Motor neuron (in vitro differentiated cells): ENCODE data around the gene EHD1. TPM values are rescaled to one million over a fixed set of nuclear protein-coding genes. Genes with fewer than 3 reads are reported as not detected.

ENCODE experiments used
- ATAC-seq, 8 experiments: fragments of 200-7000 bp; cut with Tn5 transposase; replicated peaks in 6 of 8; 2 replicates each; pipeline ENCODE4 v1.8.0; 2021; ENCODE audit warnings: mild to moderate bottlenecking in 8 of 8, moderate library complexity in 8 of 8
- H3K27ac ChIP-seq, 2 donors: fragments of 250-450 bp; sonication (Bioruptor Pico); 2 replicates each; pipeline ENCODE4 v1.9.0; 2021; ENCODE audit warnings: antibody characterized with exemption in 2 of 2, mild to moderate bottlenecking in 2 of 2, moderate library complexity in 1 of 2
- H3K4me1 ChIP-seq, 2 donors: fragments of 250-450 bp; sonication (Bioruptor Pico); replicated peaks in 1 of 2; 2 replicates each; pipeline ENCODE4 v1.6.1; 2021; ENCODE audit warnings: antibody characterized with exemption in 2 of 2, mild to moderate bottlenecking in 2 of 2, moderate library complexity in 1 of 2
- H3K4me3 ChIP-seq, 5 donors: fragments of 250-450 bp; sonication (Bioruptor Pico); 2 replicates each; pipeline ENCODE4 v1.9.0; 2021; ENCODE audit warnings: antibody characterized with exemption in 5 of 5, mild to moderate bottlenecking in 5 of 5, moderate library complexity in 4 of 5
- WGBS, 10 experiments: fragments of 450-650 bp; shearing (Covaris generic); methylation state at CpG; one replicate each; pipeline ENCODE4 v1.0.0; 2022; 5-methylcytosine and 5-hydroxymethylcytosine counted together
- in situ Hi-C, 9 experiments: fragments of 400-800 bp; cut with MboI; loops; one replicate each; pipeline ENCODE4 v1.15.0; 2021; ENCODE audit warnings: low sequenced_read_pairs in 9 of 9, low pct_unique_long_range_greater_than_20kb in 2 of 9; ENCODE audit not compliant: unreplicated experiment in 9 of 9
- total RNA-seq, 8 experiments: library from RNA; unstranded; fragments of 300-600 nt; gene quantifications; 2 replicates each; pipeline versions ENCODE4 v1.2.3 to v1.2.4, GENCODE V29; 2022

The EHD1 gene
- total RNA-seq, 8 experiments from 2014 or later, result 20.2 to 37.2 (median 30.6) TPM

DNA sequence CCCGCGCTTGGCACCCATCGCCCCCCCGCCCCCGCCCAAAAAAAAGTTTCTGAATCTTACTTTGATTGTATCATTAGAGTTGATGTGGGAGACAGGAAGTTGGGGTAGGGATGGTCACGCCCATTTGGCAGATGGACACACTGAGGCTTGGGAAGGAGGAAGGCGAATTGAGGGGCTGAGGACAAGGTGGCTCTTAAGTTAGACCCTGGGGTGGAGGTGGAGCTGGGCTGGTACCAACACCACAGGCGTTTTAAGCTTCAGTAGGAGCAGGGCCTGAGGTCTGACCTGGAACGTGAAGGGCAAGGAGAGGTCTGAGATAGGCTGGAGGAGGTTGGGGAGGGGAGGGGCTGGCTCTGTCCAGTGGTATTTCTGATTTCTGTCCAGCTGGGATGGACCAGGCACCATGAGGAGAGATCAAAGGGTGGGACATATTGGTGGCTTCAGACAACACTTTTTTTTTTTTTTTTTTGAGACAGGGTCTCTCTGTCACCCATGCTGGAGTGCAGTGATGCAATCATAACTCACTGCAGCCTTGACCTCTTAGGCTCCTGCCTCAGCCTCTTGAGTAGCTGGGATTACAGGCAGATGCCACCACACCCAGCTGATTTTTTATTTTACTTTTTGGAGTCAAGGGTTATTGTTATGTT lies 33.2 kb downstream of the EHD1 start:
- Histone ChIP-seq H3K4me1 (peaks cover 0 to 9% of the 10 kb centered on the region in 2 donors), H3K27ac (no peak overlapping the region), H3K4me3 (no peak overlapping the region)
- no peak for ATAC-seq
- 0 to 83% (median 38%) methylated on average over 1 to 3 of the region's 9 CpGs; no CpG with 5 or more reads in 4 of the 10 experiments for WGBS, 10 experiments
- in situ Hi-C loops, result loop anchor here in 1 of 9 experiments (10.0 kb wide), 1 partner anchor 50 kb away; no protein-coding TSS in a partner anchor

DNA sequence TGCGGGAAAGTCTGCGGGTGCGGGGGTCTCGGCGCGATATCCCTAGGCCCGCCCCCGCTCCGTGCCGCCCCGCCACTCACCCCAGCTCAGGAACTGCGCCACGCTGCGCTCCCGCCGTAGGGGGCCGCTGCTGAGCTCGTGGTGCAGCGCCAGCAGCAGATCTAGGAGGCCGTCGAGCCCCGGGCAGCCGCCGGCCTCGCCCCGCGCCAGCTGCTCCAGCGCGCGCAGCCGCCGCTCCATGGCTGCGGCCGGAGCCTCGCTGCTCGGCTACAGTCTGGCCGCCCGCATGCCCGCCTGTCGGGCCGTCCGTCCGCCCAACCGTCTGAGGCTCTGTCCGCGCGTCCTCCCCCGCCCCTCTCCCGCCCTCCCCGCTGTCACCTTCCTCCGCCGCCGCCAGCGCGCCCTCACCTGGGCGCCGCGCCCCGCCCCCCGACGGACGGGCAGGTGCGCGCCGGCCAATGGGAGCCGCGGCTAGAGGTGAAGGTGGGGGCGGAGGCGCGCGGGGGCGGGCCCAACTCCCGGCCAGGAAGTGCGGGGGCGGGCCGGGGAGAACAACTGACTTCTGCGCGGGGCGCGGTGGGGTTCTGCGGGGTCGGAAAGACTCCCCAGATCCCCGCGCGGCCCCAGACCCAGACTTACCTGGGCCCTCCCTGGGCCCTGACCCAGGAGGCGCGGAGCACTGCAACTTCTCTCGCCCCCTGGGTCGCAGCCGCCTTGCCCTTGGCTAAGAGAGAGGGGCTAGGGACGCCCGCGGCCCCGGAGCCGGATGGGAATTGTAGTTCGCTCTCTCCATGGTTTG lies 33.9 kb downstream of the EHD1 start, which contains the start of gene CDC42BPG:
TSS of gene CDC42BPG (minus strand) at position 324 of the 799 bp plus-strand sequence. CDS start at position 240, 84 bp downstream.
- no peak within 1 kb of the TSS for H3K27ac ChIP-seq

DNA sequence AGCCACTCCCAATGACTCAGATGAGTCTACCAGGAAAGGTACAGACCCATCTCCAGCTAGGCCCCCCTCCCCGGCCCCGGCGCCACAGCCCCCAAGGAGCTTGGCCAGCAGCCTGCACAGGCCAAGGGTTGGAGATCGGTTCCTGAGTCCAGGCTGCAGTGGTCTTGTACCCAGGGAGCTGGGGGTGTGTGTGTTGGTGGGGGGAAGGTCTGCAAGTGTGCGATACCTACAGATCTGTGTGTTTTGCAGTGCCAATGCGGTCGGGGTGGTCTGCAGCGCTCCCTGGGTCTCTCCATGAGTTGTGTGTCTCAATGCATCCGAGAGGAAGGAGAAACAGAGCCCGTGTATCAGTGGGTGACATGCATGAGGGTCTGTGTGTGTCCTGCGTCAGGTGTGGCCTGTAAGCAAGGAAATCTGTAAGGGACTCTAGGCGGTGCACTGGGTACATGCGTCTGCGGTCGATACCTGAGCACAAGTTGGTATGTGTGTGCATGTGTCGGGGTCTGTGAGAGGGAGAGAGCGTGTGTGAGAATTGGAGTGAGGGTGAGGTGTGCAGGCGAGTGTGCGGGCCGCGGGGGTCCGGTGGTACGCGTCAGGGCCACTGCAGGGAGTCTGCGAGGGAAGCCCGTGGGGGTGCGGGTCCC lies 34.6 kb downstream of the EHD1 start:
- 20 to 70% (median 65%) methylated on average over 1 to 14 of the region's 27 CpGs; no CpG with 5 or more reads in 5 of the 10 experiments for WGBS, 10 experiments
- Histone ChIP-seq H3K27ac (no peak overlapping the region), H3K4me1 (peaks cover 0 to 9% of the 10 kb centered on the region in 2 donors), H3K4me3 (no peak overlapping the region)
- in situ Hi-C loops, result loop anchor here in 1 of 9 experiments (10.0 kb wide), 1 partner anchor 51 kb away; no protein-coding TSS in a partner anchor
- ATAC-seq, result peak in 2 of 8 experiments; percentile 1 to 2

More for the DNA sequence above, 33.9 kb downstream of the EHD1 start, which contains the start of gene CDC42BPG:
- ATAC-seq, result peak; percentile 13 to 74 (median 53)
- in situ Hi-C loops, result loop anchor here in 1 of 9 experiments (10.0 kb wide), 1 partner anchor 50 kb away; no protein-coding TSS in a partner anchor
- 0 to 10% methylated on average over 1 to 2 of the region's 96 CpGs; no CpG with 5 or more reads in 8 of the 10 experiments for WGBS, 10 experiments
- peak within 1 kb of the TSS in 4 of 5 donors; percentile 9 to 33 (median 19) for H3K4me3 ChIP-seq
- H3K4me1 ChIP-seq, result peaks cover 0 to 9% of the 10 kb centered on the region in 2 donors

DNA sequence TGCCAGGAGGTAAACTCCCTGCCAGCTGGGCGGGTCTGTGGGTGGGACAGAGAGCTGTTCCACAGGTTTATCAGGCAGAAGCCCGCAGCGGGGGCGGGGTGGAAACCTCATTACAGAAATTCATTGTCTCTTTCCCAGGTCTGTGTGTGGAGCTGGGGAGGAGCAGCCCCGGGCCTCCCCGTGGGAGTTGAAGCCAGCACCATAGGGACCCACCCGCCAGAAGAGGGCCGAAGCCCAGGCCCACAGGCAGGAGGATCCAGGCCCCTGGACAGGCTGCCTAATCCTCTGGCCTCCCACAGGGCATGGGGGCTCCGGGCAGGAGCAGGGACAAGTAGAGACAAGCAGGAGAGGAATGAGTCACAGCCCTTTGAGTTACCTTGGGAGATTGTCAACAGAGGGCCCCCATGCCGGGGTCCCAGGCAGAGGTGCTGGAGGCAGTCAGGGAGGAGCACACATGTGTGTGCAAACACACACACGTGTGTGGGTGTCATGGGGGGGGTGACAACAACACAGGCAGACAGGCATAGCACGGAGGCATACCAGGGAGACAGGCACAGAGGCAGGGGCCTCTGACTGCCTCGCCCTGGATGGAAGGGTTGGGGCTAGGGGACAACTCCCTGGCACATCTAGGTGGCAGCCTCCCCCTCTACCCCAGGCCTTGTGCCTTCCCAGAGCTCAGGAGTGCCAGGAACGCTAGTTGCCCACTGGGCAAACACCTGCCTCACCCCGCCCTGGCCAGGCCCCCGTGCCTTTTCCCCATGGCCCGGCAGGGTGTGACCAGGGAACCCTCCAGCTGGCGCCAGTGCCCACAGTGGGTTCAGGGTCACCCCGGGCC lies 35.4 kb downstream of the EHD1 start:
- H3K4me1 ChIP-seq, result peaks cover 0 to 9% of the 10 kb centered on the region in 2 donors
- ATAC-seq, result peak in 5 of 8 experiments; percentile 41 to 71 (median 51)
- WGBS, 10 experiments, result 40 to 70% methylated on average over 1 to 2 of the region's 19 CpGs; no CpG with 5 or more reads in 8 of the 10 experiments
- peak overlapping the region in 1 of 2 donors; percentile 9 for H3K27ac ChIP-seq
- in situ Hi-C loops, result loop anchor here in 1 of 9 experiments (10.0 kb wide), 1 partner anchor 52 kb away; no protein-coding TSS in a partner anchor
- H3K4me3 ChIP-seq, result no peak overlapping the region

DNA sequence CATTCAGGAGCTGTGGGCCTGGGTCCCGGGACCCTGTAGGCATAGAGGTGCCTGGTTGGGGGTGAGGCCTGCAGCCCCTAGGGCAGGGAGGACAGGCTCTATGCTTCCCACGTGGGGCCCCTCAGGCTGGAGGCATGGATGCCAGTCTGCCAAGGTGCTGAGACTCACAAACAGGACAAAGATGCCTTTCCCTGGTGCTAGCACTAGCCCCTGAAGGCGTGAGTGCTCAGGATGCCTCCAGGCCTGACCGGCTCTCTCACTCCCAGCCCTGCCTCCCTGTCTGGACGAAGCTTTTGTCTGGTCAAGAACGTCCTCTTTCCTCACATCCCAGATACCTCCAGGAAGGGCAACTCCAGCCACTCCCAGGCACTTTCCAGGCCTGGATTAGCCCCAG lies 36.1 kb downstream of the EHD1 start:
- WGBS, 10 experiments, result 71 to 80% methylated on average over 1 of the region's 6 CpGs; no CpG with 5 or more reads in 8 of the 10 experiments
- no peak for ATAC-seq
- H3K27ac ChIP-seq, result peak overlapping the region in 1 of 2 donors; percentile 9

DNA sequence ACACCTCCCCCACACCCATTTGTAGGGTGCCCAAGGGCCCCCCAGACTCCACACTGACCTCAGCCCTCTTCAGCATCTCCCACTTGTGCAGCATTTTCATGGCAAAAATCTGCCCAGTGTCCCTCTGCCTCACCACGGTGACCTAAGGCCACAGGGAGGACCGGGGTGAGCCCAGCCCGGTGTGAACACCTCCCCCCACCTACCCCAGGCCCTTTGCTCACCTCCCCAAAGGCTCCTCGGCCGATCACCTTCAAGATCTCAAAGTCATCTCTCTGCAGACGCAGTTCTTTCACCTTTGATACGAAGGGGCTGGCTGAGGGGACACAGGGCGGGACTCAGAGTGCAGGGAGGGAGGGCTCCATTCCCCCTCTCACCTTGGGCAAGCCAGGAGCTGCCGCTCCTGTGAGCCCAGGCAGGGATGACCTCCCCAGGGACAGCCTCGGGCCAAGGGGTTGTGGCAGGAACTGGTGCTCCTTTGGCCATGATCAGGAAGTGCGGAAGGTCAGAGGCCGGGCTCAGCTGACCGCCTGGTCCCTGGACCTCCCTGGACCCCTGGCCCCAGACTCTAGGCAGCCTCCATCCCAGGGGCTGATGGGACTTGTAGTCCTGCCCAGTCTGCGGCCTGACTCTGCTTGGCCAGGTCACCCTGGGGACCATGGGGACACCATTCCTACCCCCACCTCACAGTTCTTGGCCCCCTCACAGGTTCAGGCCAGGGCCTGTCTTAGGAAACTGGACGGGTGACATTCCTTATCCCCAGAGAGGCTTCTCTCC lies 36.6 kb downstream of the EHD1 start:
- H3K4me3 ChIP-seq, result no peak overlapping the region
- H3K27ac ChIP-seq, result no peak overlapping the region
- in situ Hi-C loops, result loop anchor here in 1 of 9 experiments (10.0 kb wide), 1 partner anchor 53 kb away; no protein-coding TSS in a partner anchor
- H3K4me1 ChIP-seq, result peaks cover 0 to 9% of the 10 kb centered on the region in 2 donors
- no peak for ATAC-seq
- 80 to 90% (median 85%) methylated on average over 2 to 6 of the region's 15 CpGs; no CpG with 5 or more reads in 6 of the 10 experiments for WGBS, 10 experiments

More for the DNA sequence above, 36.1 kb downstream of the EHD1 start:
- H3K4me1 ChIP-seq, result peaks cover 0 to 9% of the 10 kb centered on the region in 2 donors
- in situ Hi-C loops, result loop anchor here in 1 of 9 experiments (10.0 kb wide), 1 partner anchor 52 kb away; no protein-coding TSS in a partner anchor
- H3K4me3 ChIP-seq, result no peak overlapping the region

DNA sequence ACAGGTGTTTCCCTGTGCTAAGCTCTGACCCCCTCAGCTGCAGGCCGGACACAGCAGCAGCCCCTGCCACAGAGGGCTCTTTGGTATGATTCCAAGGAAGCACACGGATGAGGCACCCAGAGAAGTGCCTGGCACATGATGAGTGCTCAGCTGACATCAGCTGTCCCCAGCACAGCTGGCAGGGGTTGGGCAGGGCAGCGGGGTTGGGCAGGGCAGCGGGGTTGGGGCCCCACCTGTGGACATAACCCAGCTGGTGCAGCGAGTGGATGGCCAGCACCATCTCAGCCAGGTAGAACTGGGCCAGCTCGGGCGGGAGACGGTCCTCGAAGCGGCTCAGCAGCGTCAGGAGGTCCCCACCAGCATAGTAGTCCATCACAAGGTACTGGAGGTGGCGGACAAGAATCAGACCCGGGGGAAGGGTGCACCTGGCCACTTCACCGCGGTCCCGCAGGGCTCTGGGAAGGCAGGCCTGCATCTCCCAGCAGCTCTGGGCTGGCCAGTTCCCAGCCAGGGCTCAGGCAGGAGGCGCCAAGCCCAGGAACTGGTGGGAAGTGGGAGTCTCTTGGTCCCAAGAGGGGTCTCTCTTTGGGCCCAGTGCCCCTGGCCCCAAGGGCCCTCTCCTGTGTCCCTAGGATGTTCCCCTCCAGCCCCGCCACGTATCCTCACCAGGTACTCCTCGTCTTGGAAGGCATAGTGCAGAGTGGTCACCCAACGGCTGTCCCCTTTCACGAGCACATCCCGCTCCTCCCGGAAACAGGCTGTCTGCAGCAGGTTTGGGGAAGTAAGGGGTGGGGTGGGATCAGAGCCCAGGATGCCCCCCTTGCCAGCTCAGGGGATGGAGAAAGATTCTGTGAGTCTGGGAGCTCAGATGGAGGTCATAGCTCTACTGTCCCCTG lies 38.3 kb downstream of the EHD1 start:
- peaks cover 0 to 9% of the 10 kb centered on the region in 2 donors for H3K4me1 ChIP-seq
- H3K4me3 ChIP-seq, result no peak overlapping the region
- H3K27ac ChIP-seq, result no peak overlapping the region
- 80 to 100% (median 85%) methylated on average over 1 to 2 of the region's 24 CpGs; no CpG with 5 or more reads in 6 of the 10 experiments for whole genome bisulfite sequencing, 10 experiments
- in situ Hi-C loops, result loop anchor here in 1 of 9 experiments (10.0 kb wide), 1 partner anchor 55 kb away; no protein-coding TSS in a partner anchor
- no peak for ATAC-seq

DNA sequence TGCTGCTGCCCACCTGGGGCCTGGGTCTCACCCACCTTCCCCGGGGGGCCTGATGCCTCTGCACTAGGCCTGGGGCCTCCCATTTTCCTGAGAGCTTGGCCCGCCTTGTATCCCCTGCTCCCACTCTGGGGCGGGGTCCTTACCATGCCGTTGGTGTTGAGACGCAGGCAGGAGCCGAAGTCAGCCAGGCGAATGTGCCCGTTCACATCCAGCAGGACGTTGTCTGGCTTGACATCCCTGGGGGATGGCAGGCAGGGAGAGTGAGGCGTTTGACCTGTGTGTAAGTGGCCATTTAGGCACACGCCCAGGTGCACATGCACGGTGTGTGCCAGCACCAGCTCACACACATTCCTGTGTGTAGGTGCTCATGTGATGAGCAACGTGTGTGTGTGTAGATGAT lies 39.1 kb downstream of the EHD1 start:
- Histone ChIP-seq H3K27ac (no peak overlapping the region), H3K4me1 (peaks cover 0 to 9% of the 10 kb centered on the region in 2 donors), H3K4me3 (no peak overlapping the region)
- in situ Hi-C loops, result no loop called here
- 40 to 93% (median 85%) methylated on average over 1 to 4 of the region's 13 CpGs; no CpG with 5 or more reads in 4 of the 10 experiments for WGBS, 10 experiments
- ATAC-seq, result no peak

DNA sequence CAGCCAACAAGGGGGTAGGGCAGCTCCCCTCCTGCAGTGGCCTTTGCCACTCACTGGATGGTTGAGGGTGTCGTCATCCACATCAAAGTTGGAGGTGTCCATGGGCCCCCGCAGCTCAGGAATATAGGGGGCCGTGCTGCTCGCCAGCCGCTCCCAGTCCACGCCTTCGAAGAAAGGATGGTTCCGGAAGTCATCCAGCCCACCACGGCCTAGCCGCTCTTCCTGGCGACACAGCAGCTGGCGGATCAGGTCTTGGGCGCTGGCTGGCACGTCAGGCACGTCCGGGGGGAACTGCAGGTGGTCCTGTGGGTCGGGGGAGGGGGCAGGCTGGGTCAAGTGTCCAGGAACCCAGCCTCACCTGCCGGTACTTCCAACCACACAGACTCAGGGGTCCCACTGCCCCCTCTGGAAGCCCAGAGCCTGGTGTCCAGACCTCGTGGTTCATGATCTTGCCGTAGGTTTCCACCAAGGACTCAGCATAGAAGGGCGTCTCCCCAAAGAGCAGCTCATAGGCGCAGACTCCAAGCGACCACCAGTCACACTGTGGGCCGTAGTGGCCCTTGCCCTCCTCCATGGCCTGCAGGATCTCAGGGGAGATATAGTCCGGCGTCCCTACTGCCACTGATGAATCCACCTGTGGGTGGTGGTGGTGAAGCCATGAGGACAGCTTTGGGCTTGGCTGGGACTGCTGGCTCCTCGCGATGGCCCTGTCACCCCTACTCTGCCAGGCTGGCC lies 39.7 kb downstream of the EHD1 start:
- in situ Hi-C loops, result no loop called here

DNA sequence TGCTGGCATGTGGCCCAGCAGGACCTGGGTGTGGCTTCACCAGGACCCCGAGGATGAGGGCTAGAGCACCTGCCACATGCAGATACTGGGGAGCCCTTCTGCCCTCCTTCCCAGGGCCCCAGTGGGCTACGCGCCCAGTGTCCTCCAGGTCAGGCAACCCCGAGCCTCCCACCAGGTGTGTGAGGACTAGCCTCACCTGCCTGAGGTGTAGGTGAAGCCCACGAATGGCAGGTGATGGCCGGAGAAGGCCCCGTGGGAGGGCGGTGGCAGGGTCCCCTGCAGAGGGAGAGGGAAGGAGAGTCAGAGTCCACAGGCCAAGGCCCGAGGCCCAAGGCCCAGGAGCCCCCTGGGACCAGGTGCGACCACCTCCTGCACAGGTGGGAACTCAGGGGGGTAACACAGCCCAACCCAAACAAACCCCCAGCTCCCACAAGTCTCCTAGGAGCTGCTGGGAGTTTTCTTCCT lies 40.5 kb downstream of the EHD1 start:
- ATAC-seq, result no peak
- 60 to 100% (median 82%) methylated on average over 1 to 4 of the region's 10 CpGs; no CpG with 5 or more reads in 6 of the 10 experiments for WGBS, 10 experiments
- peaks cover 0 to 6% of the 10 kb centered on the region in 2 donors for H3K4me1 ChIP-seq

More for the DNA sequence above, 39.7 kb downstream of the EHD1 start:
- 87 to 90% methylated on average over 2 to 15 of the region's 28 CpGs; no CpG with 5 or more reads in 8 of the 10 experiments for WGBS, 10 experiments
- peaks cover 0 to 9% of the 10 kb centered on the region in 2 donors for H3K4me1 ChIP-seq
- H3K27ac ChIP-seq, result no peak overlapping the region
- no peak overlapping the region for H3K4me3 ChIP-seq
- no peak for ATAC-seq

More for the DNA sequence above, 40.5 kb downstream of the EHD1 start:
- in situ Hi-C loops, result no loop called here
- Histone ChIP-seq H3K4me3 (no peak overlapping the region), H3K27ac (no peak overlapping the region)
